Measurements from ENCODE around the gene FGGY. TPM values are rescaled to one million over a fixed set of nuclear protein-coding genes. Genes with fewer than 3 reads are reported as not detected.
"Not testable (repeated sequence)": the region's sequence is repeated elsewhere in the genome, so short reads cannot be mapped to it uniquely, and the experiment has no call there.

Gene FGGY
- total RNA-seq, 1 experiment from 2014 or later = 4.7 TPM

GRCh38 chr1:59342801-59343575 lies 46.1 kb downstream of the FGGY start:
- H3K79me2 ChIP-seq (ENCODE audit: low read length) = no peaks in the 10 kb centered on the region
- H3K9me2 ChIP-seq (replicated peaks; ENCODE audit: insufficient read depth, low read length) = no peaks in the 10 kb centered on the region
- no peak overlapping the region for H2AFZ ChIP-seq (ENCODE audit: low read length)
- H3K27me3 ChIP-seq (ENCODE audit: low read length) = no peaks in the 10 kb centered on the region
- H3K36me3 ChIP-seq (ENCODE audit: insufficient read depth, low read length) = no peaks in the 10 kb centered on the region
- H3K4me2 ChIP-seq (ENCODE audit: low read depth, low read length, poor library complexity, severe bottlenecking) = no peak overlapping the region
- no peaks in the 10 kb centered on the region for H3K9me3 ChIP-seq (ENCODE audit: low read length)
- no peak overlapping the region for H3K9ac ChIP-seq (ENCODE audit: low read length)
- H4K20me1 ChIP-seq (ENCODE audit: insufficient read depth, low read depth, low read length) = no peaks in the 10 kb centered on the region
- no peaks in the 10 kb centered on the region for H3K4me1 ChIP-seq (ENCODE audit: low read length)
- DNase-seq = no peak
- H3K4me3 ChIP-seq (ENCODE audit: low read length) = no peak overlapping the region
- no peak overlapping the region for H3K27ac ChIP-seq (ENCODE audit: low read length)

GRCh38 chr1:59343576-59343840 lies 46.6 kb downstream of the FGGY start:
- no peak overlapping the region for H3K4me3 ChIP-seq (ENCODE audit: low read length)
- H4K20me1 ChIP-seq (ENCODE audit: insufficient read depth, low read depth, low read length) = no peaks in the 10 kb centered on the region
- H3K4me1 ChIP-seq (ENCODE audit: low read length) = no peaks in the 10 kb centered on the region
- no peaks in the 10 kb centered on the region for H3K36me3 ChIP-seq (ENCODE audit: insufficient read depth, low read length)
- H3K79me2 ChIP-seq (ENCODE audit: low read length) = no peaks in the 10 kb centered on the region
- H3K9me2 ChIP-seq (replicated peaks; ENCODE audit: insufficient read depth, low read length) = no peaks in the 10 kb centered on the region
- no peaks in the 10 kb centered on the region for H3K9me3 ChIP-seq (ENCODE audit: low read length)
- DNase-seq = no peak
- no peaks in the 10 kb centered on the region for H3K27me3 ChIP-seq (ENCODE audit: low read length)
- no peak overlapping the region for H2AFZ ChIP-seq (ENCODE audit: low read length)
- H3K9ac ChIP-seq (ENCODE audit: low read length) = no peak overlapping the region
- no peak overlapping the region for H3K27ac ChIP-seq (ENCODE audit: low read length)
- H3K4me2 ChIP-seq (ENCODE audit: low read depth, low read length, poor library complexity, severe bottlenecking) = no peak overlapping the region

GRCh38 chr1:59345221-59345620 lies 48.3 kb downstream of the FGGY start:
- H3K4me1 ChIP-seq (ENCODE audit: low read length) = no peaks in the 10 kb centered on the region
- no peaks in the 10 kb centered on the region for H3K9me2 ChIP-seq (replicated peaks; ENCODE audit: insufficient read depth, low read length)
- H3K4me2 ChIP-seq (ENCODE audit: low read depth, low read length, poor library complexity, severe bottlenecking) = no peak overlapping the region
- H3K36me3 ChIP-seq (ENCODE audit: insufficient read depth, low read length) = no peaks in the 10 kb centered on the region
- no peak overlapping the region for H2AFZ ChIP-seq (ENCODE audit: low read length)
- no peak overlapping the region for H3K4me3 ChIP-seq (ENCODE audit: low read length)
- no peak overlapping the region for H3K9ac ChIP-seq (ENCODE audit: low read length)
- H3K79me2 ChIP-seq (ENCODE audit: low read length) = no peaks in the 10 kb centered on the region
- H3K27ac ChIP-seq (ENCODE audit: low read length) = no peak overlapping the region
- no peaks in the 10 kb centered on the region for H3K9me3 ChIP-seq (ENCODE audit: low read length)
- no peak for DNase-seq
- H4K20me1 ChIP-seq (ENCODE audit: insufficient read depth, low read depth, low read length) = no peaks in the 10 kb centered on the region
- no peaks in the 10 kb centered on the region for H3K27me3 ChIP-seq (ENCODE audit: low read length)

- no peaks in the 10 kb centered on the region for H3K36me3 ChIP-seq (ENCODE audit: insufficient read depth, low read length)
- no peak overlapping the region for H3K9ac ChIP-seq (ENCODE audit: low read length)
- H3K9me3 ChIP-seq (ENCODE audit: low read length) = no peaks in the 10 kb centered on the region
- no peaks in the 10 kb centered on the region for H3K9me2 ChIP-seq (replicated peaks; ENCODE audit: insufficient read depth, low read length)
- no peaks in the 10 kb centered on the region for H3K79me2 ChIP-seq (ENCODE audit: low read length)
- H3K27me3 ChIP-seq (ENCODE audit: low read length) = no peaks in the 10 kb centered on the region
- no peaks in the 10 kb centered on the region for H3K4me1 ChIP-seq (ENCODE audit: low read length)
- no peak overlapping the region for H3K4me2 ChIP-seq (ENCODE audit: low read depth, low read length, poor library complexity, severe bottlenecking)
- H2AFZ ChIP-seq (ENCODE audit: low read length) = no peak overlapping the region
- no peak for DNase-seq
- H4K20me1 ChIP-seq (ENCODE audit: insufficient read depth, low read depth, low read length) = no peaks in the 10 kb centered on the region
- no peak overlapping the region for H3K27ac ChIP-seq (ENCODE audit: low read length)
- H3K4me3 ChIP-seq (ENCODE audit: low read length) = no peak overlapping the region
Measured at GRCh38 chr1:59346429-59346828, 49.5 kb downstream of the FGGY start.

- Histone ChIP-seq H3K4me2 (ENCODE audit: low read depth, low read length, poor library complexity, severe bottlenecking) (no peak overlapping the region), H3K4me3 (ENCODE audit: low read length) (no peak overlapping the region), H3K9me3 (ENCODE audit: low read length) (no peaks in the 10 kb centered on the region), H3K27ac (ENCODE audit: low read length) (no peak overlapping the region), H3K9ac (ENCODE audit: low read length) (no peak overlapping the region), H3K27me3 (ENCODE audit: low read length) (no peaks in the 10 kb centered on the region), H2AFZ (ENCODE audit: low read length) (no peak overlapping the region), H3K36me3 (ENCODE audit: insufficient read depth, low read length) (no peaks in the 10 kb centered on the region), H3K4me1 (ENCODE audit: low read length) (no peaks in the 10 kb centered on the region), H4K20me1 (ENCODE audit: insufficient read depth, low read depth, low read length) (no peaks in the 10 kb centered on the region), H3K9me2 (replicated peaks; ENCODE audit: insufficient read depth, low read length) (no peaks in the 10 kb centered on the region), H3K79me2 (ENCODE audit: low read length) (no peaks in the 10 kb centered on the region)
- no peak for DNase-seq
Measured at GRCh38 chr1:59349101-59349500, 52.2 kb downstream of the FGGY start.

DNA sequence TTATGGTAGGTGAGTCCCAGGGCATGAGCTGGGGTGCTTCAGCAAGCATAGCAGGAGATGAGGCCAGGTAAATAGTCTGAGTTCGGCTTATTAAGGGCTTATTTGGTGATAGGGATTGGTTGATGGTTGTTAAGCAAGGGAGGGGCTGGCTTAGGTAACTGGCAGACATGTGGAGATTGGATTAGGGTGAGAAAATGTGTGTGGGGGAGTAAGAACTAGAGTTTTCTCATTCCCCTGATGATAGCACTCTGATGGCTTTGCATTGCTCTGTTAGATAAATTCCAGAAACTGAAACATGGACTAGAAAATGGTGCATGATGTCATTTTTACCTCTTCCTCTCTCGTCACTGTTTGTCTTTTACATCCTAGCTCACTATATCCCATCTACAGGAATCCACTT lies 53.6 kb downstream of the FGGY start:
- Histone ChIP-seq H4K20me1 (ENCODE audit: insufficient read depth, low read depth, low read length) (no peaks in the 10 kb centered on the region), H3K79me2 (ENCODE audit: low read length) (no peaks in the 10 kb centered on the region), H3K36me3 (ENCODE audit: insufficient read depth, low read length) (no peaks in the 10 kb centered on the region), H3K27me3 (ENCODE audit: low read length) (no peaks in the 10 kb centered on the region), H3K9ac (ENCODE audit: low read length) (no peak overlapping the region), H3K9me3 (ENCODE audit: low read length) (no peaks in the 10 kb centered on the region), H3K9me2 (replicated peaks; ENCODE audit: insufficient read depth, low read length) (no peaks in the 10 kb centered on the region), H3K4me3 (ENCODE audit: low read length) (no peak overlapping the region), H3K27ac (ENCODE audit: low read length) (no peak overlapping the region), H3K4me2 (ENCODE audit: low read depth, low read length, poor library complexity, severe bottlenecking) (no peak overlapping the region), H3K4me1 (ENCODE audit: low read length) (no peaks in the 10 kb centered on the region), H2AFZ (ENCODE audit: low read length) (no peak overlapping the region)
- no peak for DNase-seq

DNA sequence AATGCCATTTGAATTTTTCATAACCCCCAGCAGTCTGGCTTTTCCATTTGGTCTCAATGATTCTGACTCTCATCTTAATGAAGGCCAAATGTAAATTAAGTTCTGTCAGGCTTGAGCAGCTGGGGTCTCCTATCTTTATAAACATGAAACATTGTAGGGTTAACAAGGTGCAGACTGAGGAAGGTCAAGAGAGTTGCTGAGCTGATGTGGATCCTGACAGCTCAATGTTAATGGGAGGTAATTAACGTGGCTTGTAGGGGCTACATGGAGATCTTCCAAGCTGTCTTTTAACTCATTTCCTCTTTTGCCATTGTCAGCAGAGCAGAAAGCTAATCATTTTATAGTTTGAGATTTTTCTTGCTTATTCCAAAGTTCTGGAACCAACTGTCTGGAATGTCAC lies 55.2 kb downstream of the FGGY start:
- no peaks in the 10 kb centered on the region for H3K27me3 ChIP-seq (ENCODE audit: low read length)
- H3K9me2 ChIP-seq (replicated peaks; ENCODE audit: insufficient read depth, low read length) = no peaks in the 10 kb centered on the region
- DNase-seq = no peak
- H3K79me2 ChIP-seq (ENCODE audit: low read length) = no peaks in the 10 kb centered on the region
- no peak overlapping the region for H3K27ac ChIP-seq (ENCODE audit: low read length)
- no peak overlapping the region for H3K4me2 ChIP-seq (ENCODE audit: low read depth, low read length, poor library complexity, severe bottlenecking)
- no peaks in the 10 kb centered on the region for H3K9me3 ChIP-seq (ENCODE audit: low read length)
- no peaks in the 10 kb centered on the region for H3K4me1 ChIP-seq (ENCODE audit: low read length)
- no peaks in the 10 kb centered on the region for H4K20me1 ChIP-seq (ENCODE audit: insufficient read depth, low read depth, low read length)
- H3K9ac ChIP-seq (ENCODE audit: low read length) = no peak overlapping the region
- H3K36me3 ChIP-seq (ENCODE audit: insufficient read depth, low read length) = no peaks in the 10 kb centered on the region
- H3K4me3 ChIP-seq (ENCODE audit: low read length) = no peak overlapping the region
- H2AFZ ChIP-seq (ENCODE audit: low read length) = no peak overlapping the region

- Histone ChIP-seq H3K36me3 (ENCODE audit: insufficient read depth, low read length) (no peaks in the 10 kb centered on the region), H3K9me3 (ENCODE audit: low read length) (no peaks in the 10 kb centered on the region), H3K79me2 (ENCODE audit: low read length) (no peaks in the 10 kb centered on the region), H3K4me1 (ENCODE audit: low read length) (no peaks in the 10 kb centered on the region), H3K27ac (ENCODE audit: low read length) (no peak overlapping the region), H2AFZ (ENCODE audit: low read length) (no peak overlapping the region), H3K9me2 (replicated peaks; ENCODE audit: insufficient read depth, low read length) (no peaks in the 10 kb centered on the region), H3K27me3 (ENCODE audit: low read length) (no peaks in the 10 kb centered on the region), H3K4me3 (ENCODE audit: low read length) (no peak overlapping the region), H4K20me1 (ENCODE audit: insufficient read depth, low read depth, low read length) (no peaks in the 10 kb centered on the region), H3K9ac (ENCODE audit: low read length) (no peak overlapping the region), H3K4me2 (ENCODE audit: low read depth, low read length, poor library complexity, severe bottlenecking) (no peak overlapping the region)
- DNase-seq = no peak
Measured at GRCh38 chr1:59353453-59353852, 56.6 kb downstream of the FGGY start.

GRCh38 chr1:59354239-59354638 lies 57.3 kb downstream of the FGGY start:
- not testable (repeated sequence) for H3K9me3 ChIP-seq (ENCODE audit: low read length); H3K36me3 ChIP-seq (ENCODE audit: insufficient read depth, low read length); H4K20me1 ChIP-seq (ENCODE audit: insufficient read depth, low read depth, low read length); H2AFZ ChIP-seq (ENCODE audit: low read length); H3K4me3 ChIP-seq (ENCODE audit: low read length); H3K4me1 ChIP-seq (ENCODE audit: low read length); DNase-seq; H3K4me2 ChIP-seq (ENCODE audit: low read depth, low read length, poor library complexity, severe bottlenecking); H3K9ac ChIP-seq (ENCODE audit: low read length); H3K79me2 ChIP-seq (ENCODE audit: low read length); H3K27ac ChIP-seq (ENCODE audit: low read length); H3K27me3 ChIP-seq (ENCODE audit: low read length); H3K9me2 ChIP-seq (replicated peaks; ENCODE audit: insufficient read depth, low read length)
